UCSD-AML1 (cell line): ENCODE measurements around the gene DERL2.

Source experiments
- DNase-seq: peaks from one replicate; lab custom pipeline; 2025; ENCODE audit not compliant: unreplicated experiment; lab: John Stamatoyannopoulos, UW

Gene DERL2

DNA sequence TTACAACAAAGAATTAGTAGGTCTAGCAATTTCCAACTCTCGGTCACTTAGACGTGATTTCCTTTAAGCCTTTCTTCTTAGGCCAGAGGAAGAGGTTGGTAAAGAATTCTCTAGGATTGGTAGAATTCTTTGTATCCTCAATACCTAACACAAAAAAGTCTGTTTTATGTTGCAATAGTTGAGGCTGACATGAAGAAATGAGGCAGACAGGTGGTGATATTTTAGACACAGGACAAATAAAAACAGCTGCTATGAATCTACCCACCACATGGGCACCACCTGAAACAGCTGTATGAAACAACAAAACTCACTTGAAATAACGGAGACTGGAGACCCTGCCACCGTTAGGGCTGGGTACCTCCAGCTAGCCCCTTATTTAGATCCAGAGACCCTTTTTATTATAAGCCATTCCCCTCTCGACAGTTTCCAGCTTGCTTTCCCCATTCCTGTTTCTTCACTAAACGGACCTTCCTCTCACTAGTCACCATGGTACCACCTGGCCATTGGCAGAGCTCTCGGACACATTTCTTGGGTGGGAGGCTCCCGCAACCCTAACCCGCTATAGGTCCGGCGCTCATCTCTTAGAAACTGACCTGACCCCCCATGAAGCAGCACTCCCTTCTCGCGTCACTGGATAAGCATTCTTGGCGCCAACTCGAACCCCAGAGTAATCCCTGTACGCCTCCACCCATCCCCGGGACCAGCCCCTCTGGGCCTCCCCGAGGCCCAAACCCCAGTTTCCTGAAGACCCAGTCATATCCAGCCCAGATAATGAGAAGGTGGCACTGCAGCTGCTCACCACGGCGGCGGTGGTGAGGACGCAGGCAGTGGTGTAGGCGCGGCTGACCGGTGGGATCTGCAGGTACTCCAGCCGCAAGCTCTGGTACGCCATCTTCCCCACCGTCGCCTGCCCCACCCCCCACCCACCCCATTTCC lies at the start of gene DERL2:
TSS of gene DERL2 (minus strand) at position 909 of the 936 bp plus-strand sequence. CDS start at position 892, 17 bp downstream.
- DNase-seq, result no peak

DNA sequence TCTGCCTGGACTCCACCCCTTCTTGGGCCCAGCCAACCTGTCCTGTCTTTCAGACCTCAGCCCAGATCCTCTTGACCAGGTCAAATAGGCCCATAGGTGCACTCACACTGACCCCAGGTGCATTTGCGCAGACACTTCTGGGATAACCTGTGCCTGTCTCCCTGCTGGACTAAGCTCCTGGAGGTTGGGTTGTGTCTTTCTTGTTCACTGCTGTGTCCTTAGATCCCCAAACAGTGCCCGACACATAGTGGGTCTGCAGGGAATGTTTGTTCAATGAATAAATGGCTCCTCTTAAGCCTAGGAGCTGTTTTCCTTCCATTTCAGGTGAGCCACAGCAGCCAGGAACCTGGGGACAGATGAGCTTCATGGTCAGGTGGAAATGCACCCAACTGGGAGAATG lies 49.5 kb upstream of the DERL2 start:
- DNase-seq, result no peak

DNA sequence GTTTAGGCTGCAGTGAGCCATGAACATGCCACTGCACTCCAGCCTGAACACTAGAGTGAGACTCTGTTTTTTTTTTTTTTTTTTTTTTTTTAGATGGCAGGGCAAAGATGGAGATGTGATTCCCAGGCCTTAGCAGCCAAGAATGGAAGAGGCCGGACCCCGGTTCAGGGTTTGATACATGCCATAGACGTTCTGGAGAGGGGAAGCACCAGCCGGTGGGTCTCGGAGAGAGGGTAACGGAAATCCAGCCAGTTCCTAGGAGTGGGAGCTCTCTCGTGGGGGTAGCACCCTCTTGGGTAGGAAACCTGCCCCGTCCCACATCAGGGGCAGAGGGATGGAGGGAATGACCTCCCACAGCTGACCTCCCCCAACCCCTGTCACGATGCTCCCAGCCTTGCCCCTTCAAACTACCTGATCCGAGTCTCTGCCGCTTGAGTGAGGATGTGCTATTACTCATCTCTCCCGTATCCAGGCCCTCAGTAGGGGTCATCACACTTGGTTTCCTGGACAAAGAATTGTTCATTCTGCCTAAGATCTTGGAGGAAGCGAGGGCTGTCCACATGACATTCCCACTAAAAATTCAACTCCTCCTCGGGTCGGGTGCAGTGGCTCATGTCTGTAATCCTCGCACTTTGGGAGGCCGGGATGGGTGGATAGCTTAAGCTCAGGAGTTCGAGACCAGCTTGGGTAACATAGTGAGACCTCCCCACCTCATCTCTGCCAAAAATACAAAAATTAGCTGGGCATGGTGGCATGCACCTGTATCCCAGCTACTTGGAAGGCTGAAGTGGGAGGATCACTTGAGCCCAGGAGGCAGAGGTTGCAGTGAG lies 47.7 kb upstream of the DERL2 start:
- DNase-seq, result no peak

DNA sequence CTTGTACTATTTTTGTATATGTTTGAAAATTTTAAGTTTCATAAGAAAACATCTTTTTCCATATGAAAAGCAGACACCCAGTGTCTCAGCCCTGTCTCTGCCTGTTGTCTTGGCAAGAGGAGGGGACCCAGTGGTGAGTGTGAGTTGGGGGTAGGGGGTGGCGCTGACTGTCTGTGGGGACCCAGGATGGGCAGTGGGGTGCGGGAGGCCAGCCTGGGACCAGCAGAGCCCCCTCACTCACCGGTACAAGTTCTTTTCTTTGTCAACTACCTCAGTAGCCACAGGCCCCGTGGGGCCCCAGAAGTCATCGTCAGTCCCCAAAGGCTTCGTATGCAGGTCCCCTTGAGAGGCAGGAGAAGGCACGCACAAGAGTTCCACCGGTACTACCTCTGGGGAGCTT lies 46.6 kb upstream of the DERL2 start:
- DNase-seq, result no peak

DNA sequence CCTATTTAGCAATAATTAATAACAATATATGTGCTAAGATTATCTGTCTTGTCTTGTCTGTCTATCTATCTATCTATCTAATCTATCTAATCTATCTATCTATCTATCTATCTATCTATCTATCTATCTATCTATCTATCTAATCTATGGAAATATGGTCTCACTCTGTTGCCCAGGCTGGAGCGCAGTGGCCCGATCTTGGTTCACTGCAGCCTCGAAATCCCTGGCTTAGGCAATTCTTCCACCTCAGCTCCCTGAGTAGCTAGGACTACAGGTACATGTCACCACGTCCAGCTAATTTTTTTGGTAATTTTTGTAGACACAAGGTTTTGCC lies 45.1 kb upstream of the DERL2 start:
- no peak for DNase-seq

DNA sequence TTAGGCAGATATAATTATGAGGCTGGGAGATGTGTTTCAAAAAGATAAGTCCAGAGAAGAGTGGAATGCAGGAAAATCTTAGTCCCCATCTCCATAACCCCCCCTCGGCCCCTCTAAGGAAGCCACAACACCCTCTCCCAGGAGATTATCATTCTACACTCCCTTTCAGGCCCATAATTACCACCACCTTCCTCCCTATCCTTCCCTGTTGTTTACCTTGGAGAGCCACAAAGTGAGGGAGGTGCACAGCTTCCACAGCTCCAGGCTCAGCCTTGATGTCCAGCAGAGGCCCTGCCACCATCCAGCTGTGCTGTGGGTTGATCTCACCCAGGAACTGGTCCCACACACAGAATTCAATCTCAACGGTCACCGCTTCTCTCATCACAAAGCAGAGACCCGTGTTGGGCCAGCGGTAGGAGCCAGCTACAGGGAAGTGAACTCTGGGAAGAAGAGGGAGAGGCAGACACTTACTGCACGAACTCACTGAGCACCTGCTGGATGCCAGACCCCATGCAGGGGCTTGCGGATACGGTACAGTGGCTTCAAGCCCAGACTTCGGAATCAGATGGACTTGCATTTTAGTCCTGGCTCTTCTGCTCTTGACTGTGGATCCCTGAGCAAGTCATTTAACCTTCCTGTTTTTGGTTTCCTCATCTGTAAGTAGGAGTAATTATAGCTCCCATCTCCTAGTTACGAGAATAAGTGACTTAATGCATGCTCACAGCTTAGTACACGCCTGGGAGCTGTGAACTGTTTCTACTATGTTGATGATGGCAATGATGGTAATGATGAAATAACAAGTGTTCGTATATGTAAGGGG lies 44.5 kb upstream of the DERL2 start:
- no peak for DNase-seq

DNA sequence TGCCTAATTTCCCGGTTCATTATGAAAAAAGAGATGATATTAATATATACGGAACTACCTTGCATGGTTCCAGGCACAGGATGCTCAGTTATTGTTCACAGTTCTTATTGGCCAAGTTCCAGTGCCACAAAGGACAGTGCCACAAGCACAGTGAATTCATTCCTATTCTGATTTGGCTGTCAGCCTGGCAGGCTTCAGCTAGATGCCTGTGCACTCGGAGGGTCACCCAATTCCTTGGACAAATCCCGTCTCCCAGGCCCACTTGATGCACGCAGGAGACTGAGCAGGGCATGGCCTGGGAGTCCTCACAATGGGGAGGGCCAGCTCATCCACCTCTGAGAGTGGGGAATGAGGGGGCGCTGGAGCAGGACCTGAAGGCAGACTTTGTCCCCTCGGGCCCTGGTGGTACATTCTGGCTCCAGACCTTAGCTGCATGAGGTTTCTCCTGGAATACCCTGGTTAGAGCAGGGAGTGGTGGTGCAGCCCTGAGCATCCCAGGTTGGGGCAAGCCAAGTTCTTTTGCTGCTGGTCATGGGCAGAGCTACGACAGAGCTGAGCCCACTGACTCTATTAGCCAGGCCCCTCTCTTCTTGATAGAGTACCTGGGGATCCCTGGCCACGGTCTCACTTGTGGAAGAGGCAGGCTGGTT lies 41.7 kb upstream of the DERL2 start:
- no peak for DNase-seq

DNA sequence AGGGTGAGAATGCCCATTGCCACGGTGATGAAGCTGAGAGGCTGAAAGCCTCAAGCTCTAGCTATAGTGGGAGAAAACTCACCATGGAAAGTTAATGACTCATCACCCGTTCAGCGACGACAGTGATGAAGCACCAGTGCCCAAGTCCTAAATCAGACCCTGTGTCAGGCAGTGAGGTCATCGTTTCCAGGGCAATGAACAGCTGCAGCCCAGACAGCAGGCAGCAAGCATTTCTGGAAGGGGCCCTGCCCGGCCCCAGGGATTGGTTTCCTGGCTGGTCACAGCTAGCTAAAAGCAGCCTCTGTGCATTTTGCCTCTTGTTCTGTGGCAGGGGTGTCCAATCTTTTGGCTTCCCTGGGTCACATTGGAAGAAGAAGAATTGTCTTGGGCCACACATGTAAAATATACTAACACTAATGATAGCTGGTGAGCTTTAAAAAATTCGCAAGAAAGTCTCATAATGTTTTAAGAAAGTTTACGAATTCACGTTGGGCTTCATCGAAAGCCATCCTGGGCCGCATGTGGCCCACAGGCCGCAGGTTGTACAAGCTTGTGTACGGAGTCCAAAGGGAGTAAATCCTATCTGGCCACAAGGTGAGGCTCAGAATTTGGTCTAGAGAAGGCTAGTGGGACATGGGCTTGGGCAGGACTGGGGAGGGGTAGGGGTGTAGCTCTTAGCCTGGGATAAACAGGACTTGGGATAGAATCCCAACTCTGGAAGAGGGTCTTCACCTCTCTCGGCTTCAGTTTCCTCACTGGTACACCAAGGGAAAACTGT lies 41.0 kb upstream of the DERL2 start:
- DNase-seq, result peak; percentile 58

DNA sequence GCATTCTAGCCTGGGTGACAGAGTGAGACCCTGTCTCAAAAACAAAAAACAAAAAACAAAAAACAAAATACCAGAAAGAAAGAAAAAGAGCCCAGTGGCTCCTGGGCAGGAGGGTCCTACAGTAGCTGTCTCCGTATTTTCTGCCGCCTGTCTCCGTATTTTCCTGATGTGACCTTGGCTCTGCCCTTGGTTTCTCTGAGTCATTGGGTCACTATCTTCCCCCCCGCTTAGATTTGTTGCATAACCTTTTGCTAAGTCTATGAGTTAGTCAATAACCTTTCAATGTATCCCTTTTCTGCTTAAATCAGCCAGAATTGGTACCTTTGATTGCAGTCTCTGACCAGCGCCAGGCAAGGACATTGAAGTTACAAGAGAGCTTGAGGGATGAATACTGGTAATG lies 37.3 kb upstream of the DERL2 start:
- DNase-seq, result no peak

DNA sequence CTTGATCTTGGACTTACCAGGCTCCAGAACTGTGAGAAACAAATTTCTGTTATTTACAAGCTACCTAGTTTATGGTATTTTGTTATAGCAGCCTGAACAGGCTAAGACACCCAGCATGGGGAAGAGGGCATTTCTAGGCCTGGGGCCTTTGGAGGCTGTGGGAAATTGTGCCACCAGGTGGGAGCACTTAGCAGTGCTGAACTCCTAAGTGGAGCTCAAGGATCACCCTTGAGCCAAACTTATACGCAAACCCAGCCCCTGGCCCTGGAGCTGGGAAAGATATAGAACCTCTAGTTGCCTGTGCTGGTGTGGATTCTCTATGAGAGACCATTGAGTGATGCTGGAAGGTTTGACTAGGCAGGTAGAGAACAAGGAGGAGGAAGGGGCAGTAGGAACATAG lies 36.5 kb upstream of the DERL2 start:
- DNase-seq, result no peak

DNA sequence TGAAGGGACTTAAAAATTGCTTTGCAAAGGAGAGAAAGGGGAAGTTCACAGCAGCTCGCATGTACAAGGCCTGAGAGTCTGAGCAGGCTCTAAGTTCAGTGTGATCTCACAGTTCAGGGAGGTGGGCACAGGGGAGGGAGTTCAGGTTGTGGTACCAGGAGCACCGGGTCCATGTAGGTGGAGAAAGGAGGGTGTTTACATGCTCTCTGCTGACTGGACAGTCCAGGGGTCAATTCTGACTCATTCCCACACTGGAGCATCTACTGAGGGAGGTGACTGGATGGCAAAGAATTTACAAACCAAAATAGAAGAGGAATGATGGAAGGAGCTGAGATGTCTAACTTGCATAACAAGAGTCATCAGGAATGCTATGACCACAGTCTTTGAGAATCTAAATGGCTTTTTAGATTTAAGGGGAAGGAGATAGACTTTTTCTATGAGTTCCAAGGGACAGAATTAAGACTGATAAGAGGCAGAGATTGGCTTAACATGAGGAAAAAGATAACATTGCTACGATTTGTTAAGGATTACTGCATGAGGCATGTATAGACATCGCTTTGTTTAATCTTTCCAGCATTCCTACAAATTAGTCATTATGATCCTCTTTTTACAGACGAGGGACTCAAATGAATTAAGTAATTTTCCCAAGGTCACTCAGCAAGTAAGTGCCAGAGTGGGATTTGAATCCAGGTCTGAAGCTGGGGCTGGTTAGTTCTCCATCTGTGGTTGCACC lies 30.2 kb upstream of the DERL2 start:
- no peak for DNase-seq

DNA sequence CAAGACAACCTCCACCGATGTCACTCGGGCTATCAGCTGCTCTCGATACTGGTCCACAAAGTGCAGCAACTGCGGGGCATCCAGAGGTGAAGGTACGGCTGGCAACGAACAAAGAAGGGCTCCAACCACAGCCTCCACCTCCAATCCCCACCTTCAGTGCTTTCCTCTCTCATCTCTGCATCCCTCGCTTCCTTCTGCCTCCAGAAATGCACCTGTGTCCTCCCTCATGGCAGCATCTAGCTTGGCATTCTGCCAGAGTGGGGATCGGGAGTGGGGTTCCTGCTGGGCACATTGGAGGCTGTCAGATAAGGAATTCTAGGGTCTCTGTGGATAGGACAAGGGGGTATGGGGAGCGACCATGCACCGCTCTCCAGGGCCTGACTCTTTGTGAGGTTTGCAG lies 29.0 kb upstream of the DERL2 start:
- DNase-seq, result no peak

DNA sequence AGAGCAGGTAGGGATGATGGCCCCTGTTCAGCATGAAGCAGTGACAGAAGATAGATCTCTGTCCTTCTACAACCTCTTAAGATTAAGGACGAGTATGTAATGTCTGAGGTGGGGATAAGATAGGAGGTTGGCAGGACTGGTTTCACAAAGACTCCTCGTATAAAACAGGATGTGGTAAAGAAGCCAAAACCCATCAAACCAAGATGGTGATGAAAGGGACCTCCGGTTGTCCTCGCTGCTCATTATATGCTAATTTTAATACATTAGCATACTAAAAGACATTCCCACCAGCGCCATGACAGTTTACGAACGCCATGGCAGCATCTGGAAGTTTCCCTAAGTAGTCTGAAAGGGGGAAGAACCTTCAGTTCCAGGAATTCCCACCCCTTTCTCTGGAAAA lies 27.6 kb upstream of the DERL2 start:
- no peak for DNase-seq

DNA sequence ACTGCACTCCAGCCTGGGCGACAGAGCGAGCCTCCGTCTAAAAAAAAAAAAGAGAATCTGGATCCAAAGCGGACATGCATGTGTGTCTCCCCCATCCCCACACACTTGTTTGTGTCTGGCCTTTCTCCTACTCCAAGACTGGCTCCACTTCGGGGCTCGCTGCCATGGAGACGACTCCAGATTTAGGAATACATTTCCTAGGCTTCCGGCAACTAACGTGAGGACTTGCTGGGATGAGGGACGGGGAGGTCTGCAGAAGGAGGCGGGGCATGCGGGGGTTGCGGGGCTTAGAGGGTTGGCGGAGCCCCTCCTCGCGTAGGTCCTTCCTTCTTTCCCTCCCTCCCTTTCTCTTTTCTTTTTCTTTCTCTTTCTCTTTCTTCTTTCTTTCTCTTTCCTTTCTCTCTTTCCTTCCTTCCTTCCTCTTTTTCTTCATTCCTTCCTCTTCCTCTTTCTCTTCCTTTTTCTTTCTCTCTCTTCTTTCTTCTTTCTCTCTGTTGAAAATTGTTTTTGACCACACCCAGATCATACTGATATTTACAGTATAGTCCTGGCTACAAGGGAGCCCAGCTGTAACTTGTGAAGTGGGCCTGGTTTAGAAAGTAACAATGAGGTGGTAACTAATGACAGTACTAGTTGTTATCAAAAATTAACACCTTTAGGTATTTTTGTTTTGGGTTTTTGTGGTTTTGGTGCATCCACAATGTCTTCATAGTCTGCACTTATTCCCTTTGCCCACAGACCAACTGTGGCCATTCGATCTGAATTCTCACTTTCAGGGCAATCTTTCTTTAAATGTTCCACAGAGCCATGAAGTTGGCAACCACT lies 25.6 kb upstream of the DERL2 start:
- no peak for DNase-seq

DNA sequence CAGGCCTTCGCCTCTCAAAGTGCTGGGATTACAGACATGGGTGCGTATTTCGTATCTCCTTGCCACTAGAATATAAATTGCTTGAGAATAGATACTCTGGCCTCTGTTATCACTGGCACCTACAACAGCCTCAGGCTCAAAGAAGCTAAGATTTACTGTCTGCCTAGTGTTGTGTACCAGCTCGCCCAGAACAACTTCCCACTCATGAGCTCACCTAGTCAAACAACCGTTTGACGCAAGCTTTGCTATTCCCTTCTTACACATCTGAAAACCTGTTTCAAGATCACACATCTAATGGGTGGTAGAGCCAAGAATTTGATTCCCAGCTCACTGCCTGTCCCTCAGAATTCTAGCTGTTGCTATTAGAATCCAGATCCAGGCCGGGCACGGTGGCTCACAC lies 24.8 kb upstream of the DERL2 start:
- no peak for DNase-seq

DNA sequence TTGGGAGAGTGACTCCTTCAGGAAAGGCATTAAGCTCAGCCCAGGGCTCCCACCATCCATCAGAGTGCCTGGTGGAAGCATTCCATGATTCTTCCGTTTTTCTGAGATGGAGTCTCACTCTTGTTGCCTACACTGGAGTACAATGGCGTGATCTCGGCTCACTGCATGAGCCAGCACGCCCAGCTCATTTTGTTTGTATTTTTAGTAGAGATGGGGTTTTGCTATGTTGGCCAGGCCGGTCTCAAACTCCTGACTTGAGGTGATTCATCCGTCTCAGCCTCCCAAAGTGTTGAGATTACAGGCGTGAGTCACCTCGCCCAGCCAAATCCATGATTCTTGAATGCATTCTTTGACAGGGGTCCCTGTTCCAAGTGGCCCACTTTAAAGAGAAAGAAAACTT lies 23.5 kb upstream of the DERL2 start:
- no peak for DNase-seq

DNA sequence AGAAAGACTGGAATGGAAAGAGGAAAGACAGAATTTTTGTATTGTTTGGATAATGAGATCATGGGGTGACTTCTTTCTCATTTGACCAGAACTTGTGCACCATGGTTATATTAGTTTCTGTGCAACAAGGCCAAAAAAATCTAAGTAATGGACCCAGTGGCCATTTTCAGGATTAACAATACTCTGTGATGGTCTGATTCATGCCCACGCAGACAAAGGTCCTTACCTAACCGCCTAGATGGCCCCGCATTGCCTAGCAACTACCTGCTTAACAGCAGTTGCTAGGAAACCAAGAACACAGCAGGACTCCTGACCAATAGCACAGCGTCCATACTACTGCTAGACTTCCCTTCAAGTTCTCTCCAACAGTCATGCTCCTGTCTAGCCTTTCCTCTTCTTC lies 22.8 kb upstream of the DERL2 start:
- DNase-seq, result no peak

DNA sequence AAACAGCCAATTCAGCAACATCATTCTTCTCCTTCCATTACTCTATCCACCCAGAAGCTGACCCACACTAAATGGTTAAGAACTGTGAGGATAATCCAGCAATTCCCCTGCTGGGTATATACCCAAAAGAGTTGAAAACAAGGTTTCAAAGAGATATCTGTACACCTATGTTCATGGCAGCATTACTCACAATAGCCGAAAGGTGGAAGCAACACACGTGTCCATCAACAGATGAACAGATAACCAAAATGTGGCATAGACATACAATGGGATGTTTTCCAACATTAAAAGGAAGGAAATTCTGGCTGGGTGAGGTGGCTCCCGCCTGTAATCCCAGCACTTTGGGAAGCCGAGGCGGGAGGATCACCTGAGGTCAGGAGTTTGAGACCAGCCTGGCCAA lies 20.3 kb upstream of the DERL2 start:
- DNase-seq, result no peak

DNA sequence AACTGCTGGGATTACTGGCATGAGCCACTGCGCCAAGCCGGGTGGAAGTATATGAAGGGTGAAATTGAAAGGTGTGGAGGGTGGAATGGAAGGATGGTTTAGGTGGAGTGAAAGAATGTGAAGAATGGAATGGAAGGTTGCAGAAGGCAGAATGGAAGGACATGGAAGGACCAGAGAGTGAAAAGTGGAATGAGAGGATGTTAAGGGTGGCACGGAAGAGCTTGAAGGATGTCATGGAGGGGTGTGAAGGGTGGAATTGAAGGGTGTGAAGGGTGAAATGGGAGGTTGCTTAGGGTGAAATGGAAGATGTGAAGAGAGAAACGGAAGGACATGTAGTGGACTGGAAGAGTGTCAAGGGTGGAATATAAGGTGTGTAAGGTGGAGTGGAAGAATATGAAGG lies 16.6 kb upstream of the DERL2 start:
- DNase-seq, result no peak
